ENCODE results near the gene ASB18.
A peak's percentile ranks its signal among the peaks of the same experiment; 100 is the strongest.

The ASB18 gene

GRCh38 chr2:236164201-236164924 lies 99.8 kb downstream of the ASB18 start:
- DNase-seq, result no peak
- H3K4me3 ChIP-seq, result peak overlapping the region; percentile 32 to 51

GRCh38 chr2:236163471-236164200 lies 100.6 kb downstream of the ASB18 start:
- DNase-seq, result no peak
- no peaks in the 10 kb centered on the region for H3K9me3 ChIP-seq
- no peak overlapping the region for H3K27ac ChIP-seq
- TF ChIP-seq CTCF (IDR thresholded peaks at IDR 0.05), result no peak
- H3K4me3 ChIP-seq, result peak overlapping the region; percentile 32 to 51
- no peaks in the 10 kb centered on the region for H3K36me3 ChIP-seq
- H3K4me1 ChIP-seq, result peaks cover 0 to 63% (median 43%) of the 10 kb centered on the region in 4 donors
- intact Hi-C loops (cut with DNase I; ENCODE audit: low total_unique reads), result no loop called here
- H3K27me3 ChIP-seq, result peaks cover 12 to 100% of the 10 kb centered on the region in 2 donors

More at GRCh38 chr2:236164201-236164924, 99.8 kb downstream of the ASB18 start:
- Histone ChIP-seq H3K9me3 (no peaks in the 10 kb centered on the region), H3K36me3 (no peaks in the 10 kb centered on the region), H3K27me3 (peaks cover 13 to 100% of the 10 kb centered on the region in 2 donors), H3K27ac (no peak overlapping the region), H3K4me1 (peaks cover 0 to 71% (median 44%) of the 10 kb centered on the region in 4 donors)
- intact Hi-C loops (cut with DNase I; ENCODE audit: low total_unique reads), result no loop called here
- no peak for TF ChIP-seq CTCF (IDR thresholded peaks at IDR 0.05)

GRCh38 chr2:236162882-236163470 lies 101.2 kb downstream of the ASB18 start:
- H3K9me3 ChIP-seq, result no peaks in the 10 kb centered on the region
- no peak overlapping the region for H3K4me3 ChIP-seq
- intact Hi-C loops (cut with DNase I; ENCODE audit: low total_unique reads), result no loop called here
- peaks cover 0 to 57% (median 36%) of the 10 kb centered on the region in 4 donors for H3K4me1 ChIP-seq
- H3K27ac ChIP-seq, result no peak overlapping the region
- H3K36me3 ChIP-seq, result no peaks in the 10 kb centered on the region
- no peak for TF ChIP-seq CTCF (IDR thresholded peaks at IDR 0.05)
- no peak for DNase-seq
- peaks cover 6 to 99% of the 10 kb centered on the region in 2 donors for H3K27me3 ChIP-seq

GRCh38 chr2:236162031-236162845 lies 102.0 kb downstream of the ASB18 start:
- Histone ChIP-seq H3K4me1 (peaks cover 0 to 49% (median 29%) of the 10 kb centered on the region in 4 donors), H3K9me3 (no peaks in the 10 kb centered on the region), H3K4me3 (no peak overlapping the region), H3K27me3 (peaks cover 5 to 94% of the 10 kb centered on the region in 2 donors), H3K27ac (no peak overlapping the region), H3K36me3 (no peaks in the 10 kb centered on the region)
- DNase-seq, result no peak
- intact Hi-C loops (cut with DNase I; ENCODE audit: low total_unique reads), result no loop called here
- no peak for TF ChIP-seq CTCF (IDR thresholded peaks at IDR 0.05)

GRCh38 chr2:236161531-236161930 lies 102.7 kb downstream of the ASB18 start:
- H3K4me3 ChIP-seq, result no peak overlapping the region
- H3K27me3 ChIP-seq, result peaks cover 0 to 91% of the 10 kb centered on the region in 2 donors
- no peak for DNase-seq
- no peak for TF ChIP-seq CTCF (IDR thresholded peaks at IDR 0.05)
- peaks cover 0 to 42% (median 22%) of the 10 kb centered on the region in 4 donors for H3K4me1 ChIP-seq
- H3K27ac ChIP-seq, result no peak overlapping the region
- intact Hi-C loops (cut with DNase I; ENCODE audit: low total_unique reads), result no loop called here
- no peaks in the 10 kb centered on the region for H3K36me3 ChIP-seq
- no peaks in the 10 kb centered on the region for H3K9me3 ChIP-seq

All from tibial artery (tissue), 4 donors.